Melanocyte of skin (primary cell): Measurements from ENCODE around the gene STRIP2. TPM values are rescaled to one million over a fixed set of nuclear protein-coding genes. Genes with fewer than 3 reads are reported as not detected.

Source experiments
- small RNA-seq, 2 donors: library from RNA; depleted of rRNA; stranded (forward); fragments of <200 nt; gene quantifications; one replicate each; pipeline ENCODE3, GENCODE V24; 2012
- total RNA-seq, 2 donors: library from RNA; depleted of rRNA; stranded (reverse); fragments of >200 nt; gene quantifications; 2 replicates each; pipeline ENCODE4 v1.2.3, GENCODE V29; 2012

Gene STRIP2, protein sequence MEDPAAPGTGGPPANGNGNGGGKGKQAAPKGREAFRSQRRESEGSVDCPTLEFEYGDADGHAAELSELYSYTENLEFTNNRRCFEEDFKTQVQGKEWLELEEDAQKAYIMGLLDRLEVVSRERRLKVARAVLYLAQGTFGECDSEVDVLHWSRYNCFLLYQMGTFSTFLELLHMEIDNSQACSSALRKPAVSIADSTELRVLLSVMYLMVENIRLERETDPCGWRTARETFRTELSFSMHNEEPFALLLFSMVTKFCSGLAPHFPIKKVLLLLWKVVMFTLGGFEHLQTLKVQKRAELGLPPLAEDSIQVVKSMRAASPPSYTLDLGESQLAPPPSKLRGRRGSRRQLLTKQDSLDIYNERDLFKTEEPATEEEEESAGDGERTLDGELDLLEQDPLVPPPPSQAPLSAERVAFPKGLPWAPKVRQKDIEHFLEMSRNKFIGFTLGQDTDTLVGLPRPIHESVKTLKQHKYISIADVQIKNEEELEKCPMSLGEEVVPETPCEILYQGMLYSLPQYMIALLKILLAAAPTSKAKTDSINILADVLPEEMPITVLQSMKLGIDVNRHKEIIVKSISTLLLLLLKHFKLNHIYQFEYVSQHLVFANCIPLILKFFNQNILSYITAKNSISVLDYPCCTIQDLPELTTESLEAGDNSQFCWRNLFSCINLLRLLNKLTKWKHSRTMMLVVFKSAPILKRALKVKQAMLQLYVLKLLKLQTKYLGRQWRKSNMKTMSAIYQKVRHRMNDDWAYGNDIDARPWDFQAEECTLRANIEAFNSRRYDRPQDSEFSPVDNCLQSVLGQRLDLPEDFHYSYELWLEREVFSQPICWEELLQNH
- 10 to 100 TPM; 17.6 to 23.6 TPM for total RNA-seq

DNA sequence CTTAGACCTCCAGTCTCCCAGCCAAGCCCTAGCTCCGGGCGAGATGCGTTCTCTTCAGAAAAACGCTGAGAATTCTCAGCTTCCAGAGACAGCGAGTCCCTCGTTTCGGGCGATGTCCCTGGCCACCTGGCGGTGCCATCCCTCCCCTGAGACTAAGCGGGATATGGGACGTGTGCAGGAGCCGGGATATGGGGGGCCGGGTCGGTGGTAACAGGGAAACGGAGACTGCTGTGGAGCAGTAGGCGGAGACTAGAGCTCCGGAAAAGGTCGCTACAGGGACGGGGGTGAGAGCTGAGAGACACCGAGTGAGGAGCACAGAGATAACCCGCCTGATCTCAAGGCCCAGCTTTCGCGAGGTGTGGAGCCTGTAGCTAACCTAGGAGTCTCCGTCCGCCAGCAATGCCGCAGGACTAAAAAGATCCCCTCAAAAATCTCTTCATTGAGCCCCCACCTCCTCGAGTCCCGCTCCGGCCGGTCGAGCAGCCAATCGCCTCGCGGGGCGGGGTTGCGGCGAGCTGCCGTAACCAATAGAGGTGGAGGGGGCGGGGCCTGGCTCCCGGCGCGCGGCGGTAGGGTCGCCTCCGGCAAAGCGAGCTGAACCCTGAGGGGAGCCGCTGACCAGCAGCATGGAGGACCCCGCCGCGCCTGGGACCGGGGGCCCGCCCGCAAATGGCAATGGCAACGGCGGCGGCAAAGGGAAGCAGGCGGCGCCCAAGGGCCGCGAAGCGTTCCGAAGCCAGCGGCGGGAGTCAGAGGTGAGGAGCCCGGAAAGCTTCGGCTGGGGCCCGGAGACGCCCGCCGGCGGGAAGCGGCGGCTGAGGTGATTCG, at the start of gene STRIP2:
TSS of gene STRIP2 (plus strand) at position 586 of the 828 bp plus-strand sequence. CDS start at position 627, 41 bp downstream.

DNA sequence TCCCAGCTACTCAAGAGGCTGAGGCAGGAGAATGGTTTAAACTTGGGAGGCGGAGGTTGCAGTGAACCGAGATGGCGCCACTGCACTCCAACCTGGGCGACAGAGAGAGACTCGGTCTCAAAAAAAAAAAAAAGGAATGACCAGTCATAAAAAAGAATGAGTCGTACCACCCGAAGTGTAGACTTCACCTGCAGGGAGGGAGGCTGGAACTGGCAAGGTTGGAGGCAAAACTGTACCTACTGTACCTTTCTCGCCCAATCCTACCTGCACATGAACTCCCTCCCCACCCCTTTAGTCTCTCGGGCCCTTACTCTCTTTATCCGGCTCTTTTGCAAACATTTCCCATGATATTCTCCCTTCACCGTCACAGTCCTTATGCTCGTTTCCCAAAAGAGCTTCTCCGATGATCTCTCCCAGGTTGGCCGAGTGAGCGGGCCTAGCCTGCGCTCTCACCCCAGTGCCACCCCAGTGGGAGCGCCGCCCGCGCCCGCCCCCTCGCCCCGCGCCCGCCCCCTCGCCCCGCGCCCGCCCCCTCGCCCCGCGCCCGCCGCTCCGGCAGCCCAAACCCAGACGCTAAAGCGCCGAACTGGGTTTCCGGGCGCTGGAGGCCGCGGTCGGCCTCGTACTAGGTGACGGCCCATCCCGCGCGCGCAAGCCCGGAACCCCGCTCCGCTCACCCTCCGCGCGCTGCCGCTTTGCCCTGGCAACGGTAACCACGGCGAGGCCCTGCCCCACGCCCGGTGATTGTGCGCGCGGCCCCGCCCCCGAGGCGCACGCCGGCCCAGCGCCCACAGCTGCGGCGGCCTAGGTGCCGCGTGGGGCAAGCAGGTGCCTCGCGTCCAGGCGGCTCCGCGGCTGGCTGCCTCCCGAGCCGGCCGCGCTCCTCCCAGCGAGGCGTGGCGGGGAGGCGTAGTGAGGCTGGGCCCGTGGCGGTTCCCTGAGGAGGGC, 67.8 kb downstream of the STRIP2 start, which contains the start of gene SMKR1:
TSS of gene SMKR1 (plus strand) at position 772 of the 948 bp plus-strand sequence. CDS start 294 bp downstream, outside the sequence.

Small RNA genes lying within 50 kb of the gene (small RNA-seq; reads per million reads assigned to genes)
- gene AC009244.1 (0 reads per million in 2 donors), gene RNU1-72P (0.12 to 1.4 reads per million in 2 donors), gene SNRPGP3 (0 reads per million in 2 donors)

Other genes with a start within 250 kb of the STRIP2 start
- 10 to 100 TPM; 14.0 to 16.5 TPM for gene SMO, start 245.8 kb upstream of the STRIP2 start, total RNA-seq
- 10 to 100 TPM; 27.3 to 51.3 TPM for gene AHCYL2, start 209.4 kb upstream of the STRIP2 start, total RNA-seq
- under 1 TPM in 1 of 2 donors, not detected in 1; 0.33 TPM for gene SMKR1, start 68.1 kb downstream of the STRIP2 start, total RNA-seq
- gene NRF1, start 177.3 kb downstream of the STRIP2 start, total RNA-seq: 10 to 100 TPM in 1 of 2 donors, 1 to 10 TPM in 1; 7.9 to 15.3 TPM